ENCODE data around the gene KRT8.
"Not testable (repeated sequence)": the region's sequence is repeated elsewhere in the genome, so short reads cannot be mapped to it uniquely, and the experiment has no call there.

The KRT8 gene

DNA sequence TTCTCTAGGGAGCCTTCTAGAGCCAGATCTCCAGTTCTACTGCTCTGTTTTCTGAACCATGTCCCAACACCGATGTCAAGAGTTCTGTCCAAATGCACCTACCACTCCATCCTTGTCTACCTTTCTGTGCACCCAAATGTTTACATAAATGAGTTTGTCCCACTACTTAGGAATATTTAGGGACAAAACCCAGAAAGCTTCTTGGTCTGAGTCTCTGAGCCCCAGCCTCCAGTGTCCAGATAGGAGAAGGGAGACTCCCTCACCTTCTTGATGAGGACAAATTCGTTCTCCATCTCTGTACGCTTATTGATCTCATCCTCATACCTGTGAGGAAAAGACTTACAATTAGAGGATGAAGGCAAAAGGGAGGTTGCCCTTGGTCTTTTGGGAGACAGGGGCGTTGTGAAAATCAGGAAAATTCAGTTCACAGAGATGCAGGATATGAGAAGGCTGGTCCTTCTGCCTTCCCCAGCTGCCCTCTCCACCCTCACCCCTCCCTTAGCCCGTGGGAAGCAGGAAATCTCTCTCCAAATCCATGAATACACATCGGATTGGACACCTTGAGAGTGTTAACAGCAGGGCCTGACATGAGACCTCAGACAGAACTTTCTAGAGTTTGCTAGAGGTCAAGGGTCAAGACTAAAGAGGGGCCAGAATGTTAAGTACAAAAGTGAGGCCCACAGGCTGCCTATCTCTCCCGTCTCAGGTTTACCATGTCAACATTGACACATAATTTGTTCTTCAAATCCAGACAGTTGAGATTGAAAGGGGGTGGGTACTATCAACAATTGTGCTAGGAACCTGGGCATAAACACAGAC, 3.8 kb downstream of the KRT8 start:
- DNase-seq: no peak

GRCh38 chr12:52900166-52900895, 4.5 kb downstream of the KRT8 start:
- no peak for DNase-seq

GRCh38 chr12:52899338-52900035, 5.4 kb downstream of the KRT8 start:
- no peak for DNase-seq

GRCh38 chr12:52896190-52897100, 8.4 kb downstream of the KRT8 start:
- no peak for DNase-seq

GRCh38 chr12:52895726-52896189, 9.1 kb downstream of the KRT8 start:
- no peak for DNase-seq

GRCh38 chr12:52892974-52893373, 11.9 kb downstream of the KRT8 start:
- no peak for DNase-seq

GRCh38 chr12:52892207-52892852, 12.5 kb downstream of the KRT8 start:
- no peak for DNase-seq

- DNase-seq: no peak
Measured at GRCh38 chr12:52891044-52891443, 13.8 kb downstream of the KRT8 start.

GRCh38 chr12:52890417-52890816, 14.5 kb downstream of the KRT8 start:
- DNase-seq: no peak

DNA sequence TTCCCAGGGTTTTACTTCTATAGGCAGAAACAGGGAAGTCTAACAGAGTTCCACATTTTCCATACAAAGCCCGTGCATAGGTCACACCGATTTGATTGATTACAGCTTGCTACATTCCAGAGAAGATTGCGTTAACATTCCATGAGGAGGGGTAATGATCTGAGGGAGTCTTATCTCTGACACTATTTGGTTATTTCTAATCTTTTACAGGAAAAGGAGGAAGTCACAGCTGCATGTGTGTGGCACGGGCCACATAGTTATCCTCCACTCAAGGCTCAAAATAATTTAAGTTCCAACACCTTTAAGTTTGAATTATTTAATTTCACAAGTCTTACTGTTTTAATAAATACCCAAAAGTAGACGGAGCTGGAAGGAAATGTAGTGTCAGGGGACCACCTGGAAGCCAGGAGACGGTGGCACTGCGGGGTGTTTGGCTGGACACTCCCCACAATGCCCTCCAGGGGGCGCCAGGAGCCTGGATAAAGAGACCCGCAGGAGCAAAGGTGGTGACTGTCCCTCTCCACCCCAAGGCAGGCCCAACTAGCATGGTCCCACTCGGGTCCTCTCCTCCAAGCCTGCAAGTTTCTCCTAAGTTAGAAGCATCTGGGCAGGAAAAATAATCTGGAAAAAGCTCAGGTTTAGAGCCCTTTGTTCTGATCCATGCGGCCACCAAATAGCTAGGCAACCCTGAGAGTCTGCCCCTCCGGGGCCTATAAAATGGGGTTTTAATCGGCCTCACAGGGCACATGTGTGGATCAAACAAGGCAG, 20.2 kb downstream of the KRT8 start:
- DNase-seq: peak; percentile 65 to 77

DNA sequence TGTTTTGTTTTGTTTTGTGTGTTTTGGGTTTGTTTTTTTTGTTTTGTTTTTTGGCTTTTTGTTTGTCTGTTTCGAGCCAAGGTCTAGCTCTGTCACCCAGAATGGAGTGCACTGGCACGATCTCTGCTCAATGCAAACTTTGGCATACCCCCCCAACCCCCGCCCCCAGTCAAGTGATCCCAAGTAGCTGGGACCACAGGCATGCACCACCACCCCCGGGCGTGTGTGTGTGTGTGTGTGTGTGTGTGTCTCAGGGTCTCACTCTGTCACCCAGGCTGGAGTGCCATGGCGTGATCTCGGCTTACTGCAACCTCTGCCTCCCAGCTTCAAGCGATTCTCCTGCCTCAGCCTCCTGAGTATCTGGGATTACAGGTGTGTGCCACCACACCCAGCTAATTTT, 24.4 kb downstream of the KRT8 start:
- DNase-seq: not testable (repeated sequence)

- DNase-seq: peak; percentile 62 to 72
Measured at GRCh38 chr12:52879394-52880351, 25.2 kb downstream of the KRT8 start.

DNA sequence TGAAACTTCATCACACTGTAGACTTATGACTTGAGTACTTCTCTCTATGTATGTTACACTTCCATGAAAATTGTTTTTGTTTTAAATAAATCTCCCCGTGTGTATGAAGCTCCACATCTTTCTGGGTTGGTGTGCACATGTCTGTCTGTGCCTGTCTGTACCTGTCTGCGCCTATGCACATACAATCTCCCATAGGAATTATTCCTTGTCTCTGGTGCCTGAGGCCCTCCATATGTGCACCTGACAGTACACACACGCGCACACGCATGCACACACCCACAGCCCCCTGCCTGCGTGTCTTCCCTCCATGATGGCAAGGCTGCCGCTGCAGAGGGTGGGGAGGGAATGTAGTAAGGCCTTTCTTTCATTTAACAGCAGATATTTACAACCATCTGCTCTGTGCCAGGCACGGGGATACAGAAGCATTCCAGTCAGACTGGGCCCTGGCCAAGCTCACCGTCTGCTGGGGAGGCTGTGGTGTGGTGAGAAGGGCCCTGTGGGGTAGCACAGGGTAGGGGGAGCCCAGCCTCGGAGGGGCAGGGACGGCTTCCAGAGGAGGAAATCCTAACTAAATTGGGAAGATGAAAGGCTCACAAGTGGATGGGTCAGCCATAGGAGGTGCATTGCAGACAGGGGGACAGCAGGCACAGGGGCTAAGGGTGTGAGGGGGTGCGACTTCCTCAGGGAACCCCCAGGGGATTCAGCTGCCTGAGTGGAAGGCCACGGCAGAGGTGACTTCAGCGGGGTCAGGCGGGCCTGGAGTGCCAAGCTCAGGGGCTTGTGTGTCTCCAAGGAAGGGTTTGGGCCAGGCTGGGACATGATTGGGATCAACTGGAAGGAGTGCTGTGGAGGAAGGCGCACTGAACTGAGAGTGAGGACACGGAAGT, 26.1 kb downstream of the KRT8 start:
- no peak for DNase-seq

- DNase-seq: no peak
Measured at GRCh38 chr12:52877242-52877641, 27.6 kb downstream of the KRT8 start.

- DNase-seq: no peak
Measured at GRCh38 chr12:52876372-52876771, 28.5 kb downstream of the KRT8 start.

DNA sequence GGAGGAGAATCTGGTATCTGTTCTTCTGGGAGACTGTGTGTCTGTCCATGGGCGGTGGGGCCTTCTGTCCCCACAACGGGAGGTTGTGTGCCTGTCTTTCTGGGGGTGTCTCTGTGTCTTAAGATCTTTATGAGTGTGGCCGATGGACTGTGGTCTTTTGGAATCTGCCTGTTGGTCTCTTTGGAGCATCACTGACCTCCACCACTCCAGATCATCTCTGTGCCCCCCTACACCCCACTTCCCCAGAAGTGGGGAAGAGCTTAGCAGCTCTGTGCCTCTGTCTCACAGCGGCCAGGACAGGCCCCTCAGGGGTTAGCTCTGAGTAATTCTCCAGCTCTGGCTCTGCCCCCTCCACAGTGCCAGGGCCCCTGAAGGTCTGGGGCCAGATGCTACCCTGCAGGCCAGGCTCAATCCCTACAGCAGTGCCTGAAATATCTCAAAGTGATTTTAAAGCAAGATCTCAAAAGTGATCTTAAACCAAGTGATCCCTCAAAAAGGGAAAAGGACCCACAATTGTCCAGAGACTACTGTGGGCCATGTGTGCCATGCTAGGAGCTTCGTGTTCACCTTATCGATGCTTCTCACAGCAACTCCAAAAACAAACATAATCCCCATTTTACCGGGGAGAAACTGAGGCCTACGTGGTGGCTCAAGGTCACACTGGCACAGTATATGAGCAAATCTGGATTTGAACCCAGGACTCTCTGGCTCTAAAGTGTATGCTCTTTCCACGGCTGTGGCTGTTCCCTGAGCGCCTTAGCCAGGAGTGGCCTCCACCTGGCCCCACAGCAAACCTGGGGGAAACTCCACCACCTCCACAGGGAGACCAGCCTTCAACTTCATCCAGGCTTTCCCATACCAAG, 30.1 kb downstream of the KRT8 start:
- no peak for DNase-seq

GRCh38 chr12:52873832-52874572, 30.9 kb downstream of the KRT8 start:
- peak; percentile 51 to 62 for DNase-seq

All from CD4-positive, alpha-beta T cell treated with Interferon alpha-2 for 1 hour (primary cell).